HG03354 (cell line): ENCODE data around the gene MED29.

Source experiments
- ATAC-seq: cut with Tn5 transposase; IDR thresholded peaks from one replicate; pipeline ENCODE4 v1.9.1; 2021; ENCODE audit warnings: mild to moderate bottlenecking; ENCODE audit not compliant: unreplicated experiment, poor library complexity, severe bottlenecking

The MED29 gene

DNA sequence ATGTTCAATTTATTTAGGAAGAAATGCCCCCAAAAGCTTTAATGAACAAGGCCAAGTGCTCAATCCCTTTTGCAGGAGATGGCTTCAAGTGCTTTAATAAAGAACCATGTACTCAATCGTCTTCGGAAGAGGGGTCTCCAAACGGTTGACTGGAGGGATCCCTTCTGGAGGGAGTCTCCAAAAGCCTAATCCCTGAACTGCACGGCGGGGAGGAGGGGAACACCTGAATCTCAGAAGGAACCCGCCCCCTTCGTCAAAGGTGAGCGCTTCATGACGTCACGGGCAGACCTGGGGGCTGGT is 777 bp upstream of the MED29 start:
- ATAC-seq, result no peak

GRCh38 chr19:39397360-39398296 is 6.5 kb downstream of the MED29 start:
- ATAC-seq, result peak; percentile 50

DNA sequence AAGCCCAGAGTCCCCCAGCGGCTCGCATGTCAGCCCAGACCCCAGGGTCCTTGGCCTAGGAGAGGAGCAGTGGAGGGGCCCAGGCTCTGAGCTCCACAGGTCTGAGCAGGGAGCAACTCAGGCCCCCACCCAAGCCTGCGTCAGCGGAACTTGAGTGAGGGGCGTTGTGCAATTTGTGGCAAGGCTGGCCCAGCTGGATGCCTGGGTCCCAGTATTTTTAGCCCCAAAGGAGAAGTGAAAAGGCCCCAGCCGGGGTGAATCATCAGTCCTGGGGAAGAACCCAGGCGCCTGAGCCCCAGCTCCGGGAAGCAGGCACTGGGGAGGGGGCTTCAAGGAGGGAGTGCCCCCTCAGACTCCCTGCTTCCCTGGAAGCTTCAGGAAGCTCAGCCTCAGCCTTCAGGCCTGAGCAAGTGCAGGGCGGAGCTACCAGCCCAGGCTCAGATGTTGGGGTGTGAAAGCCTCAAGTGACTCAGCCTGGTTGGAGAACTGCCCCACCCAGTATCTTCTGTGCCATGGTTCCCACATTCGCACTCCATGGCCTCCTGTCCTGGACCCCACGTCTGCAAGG is 7.2 kb downstream of the MED29 start:
- ATAC-seq, result no peak

DNA sequence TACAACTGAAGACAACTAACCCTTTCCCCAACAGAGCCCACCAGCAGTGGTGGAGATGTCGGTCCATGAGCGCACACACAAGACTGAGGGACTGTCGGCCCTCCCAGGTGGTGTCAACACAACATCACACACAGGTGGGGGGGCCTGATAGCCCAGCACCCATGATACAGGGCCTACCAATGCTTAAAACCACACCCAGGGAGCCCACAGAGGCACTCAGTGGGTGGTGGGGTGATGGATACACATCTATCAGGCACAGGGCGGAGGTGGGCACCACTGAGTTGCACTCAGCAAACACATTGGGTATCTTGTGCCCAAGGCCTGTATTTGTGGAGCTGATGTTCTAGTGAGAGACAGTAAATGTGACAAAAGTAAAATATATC is 8.5 kb downstream of the MED29 start:
- no peak for ATAC-seq

DNA sequence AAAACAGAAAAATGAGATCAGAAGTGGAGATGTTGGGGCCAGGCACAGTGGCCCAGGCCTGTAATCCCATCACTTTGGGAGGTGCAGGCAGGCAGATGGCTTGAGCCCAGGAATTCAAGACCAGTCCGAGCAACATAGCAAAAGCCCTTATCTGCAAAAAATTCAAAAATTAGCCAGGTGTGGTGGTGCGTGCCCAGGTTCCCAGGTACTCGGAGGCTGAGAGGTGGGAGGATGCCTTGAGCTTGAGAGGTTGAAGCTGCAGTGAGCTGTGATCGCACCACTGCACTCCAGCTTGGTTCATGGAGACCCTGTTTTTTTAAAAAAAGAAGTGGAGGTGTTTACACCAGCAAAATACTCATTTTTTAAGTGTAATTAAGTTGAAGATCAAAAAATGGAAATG is 8.9 kb downstream of the MED29 start:
- ATAC-seq, result no peak

DNA sequence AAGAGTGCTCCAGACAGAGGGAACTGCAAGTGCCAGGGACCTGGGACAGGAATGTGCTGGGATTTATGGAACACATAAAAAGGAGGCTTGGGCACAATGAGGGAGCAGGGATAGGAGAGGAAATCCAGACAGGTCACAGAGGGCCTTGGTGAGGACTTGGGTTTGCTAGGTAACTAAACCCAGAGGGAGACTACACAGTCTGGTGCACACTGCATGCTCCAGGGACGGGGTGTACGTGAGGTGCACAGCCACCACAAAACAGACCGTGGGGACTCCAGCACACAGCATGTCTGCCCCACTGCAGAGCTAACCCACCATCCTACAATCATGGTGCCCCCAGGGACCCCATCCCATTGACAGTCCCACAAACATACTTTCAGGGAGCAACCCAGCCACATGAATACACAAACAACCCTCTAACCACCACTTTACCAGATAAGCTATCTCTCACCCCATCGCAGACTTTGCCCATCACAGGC is 9.9 kb downstream of the MED29 start:
- ATAC-seq, result no peak

GRCh38 chr19:39401549-39402345 is 10.6 kb downstream of the MED29 start:
- ATAC-seq, result no peak

DNA sequence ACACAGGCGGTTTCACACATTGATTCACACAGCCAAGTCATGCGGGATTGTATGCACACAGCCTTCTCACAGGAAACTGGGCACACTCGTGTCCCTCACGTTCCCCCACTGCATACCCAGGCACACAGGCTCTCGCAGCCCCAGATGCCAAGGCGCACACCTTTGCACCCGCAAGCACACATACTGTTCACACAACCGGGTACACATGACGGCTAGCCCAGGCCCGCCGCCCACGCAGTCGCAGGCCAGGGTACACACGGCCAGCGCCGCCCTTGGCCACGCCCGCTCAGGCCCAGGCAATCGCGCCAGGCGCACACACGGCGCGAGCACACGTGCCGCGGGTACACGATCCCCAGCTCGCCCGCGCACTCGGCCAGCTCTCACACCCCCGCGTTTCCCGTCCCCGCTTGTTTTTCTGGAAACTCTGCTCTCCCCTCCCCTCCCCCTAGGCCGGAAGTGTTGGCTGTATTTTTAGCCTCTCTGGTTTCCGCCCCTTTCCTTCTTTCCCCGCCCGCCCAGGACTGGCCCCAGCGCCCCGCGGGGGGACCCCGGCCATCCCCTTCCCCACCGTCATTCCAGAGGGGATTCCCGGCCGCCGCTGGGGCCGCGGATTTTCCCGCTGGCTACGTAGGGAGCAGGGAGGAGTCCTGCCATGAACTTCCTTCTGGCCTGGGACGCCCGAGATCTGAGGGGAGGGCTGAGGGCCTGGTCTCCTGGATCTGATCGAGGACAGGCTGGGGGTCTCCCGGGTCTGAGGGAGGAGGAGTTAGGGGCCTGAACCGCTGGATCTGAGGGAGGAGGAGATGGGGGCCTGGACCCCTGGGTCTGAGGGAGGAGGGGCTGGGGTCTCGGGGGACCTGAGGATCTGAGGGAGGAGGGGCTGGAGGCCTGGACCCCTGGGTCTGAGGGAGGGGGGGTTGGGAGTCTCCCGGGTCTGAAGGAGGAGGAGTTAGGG is 11.4 kb downstream of the MED29 start:
- peak; percentile 24 for ATAC-seq

DNA sequence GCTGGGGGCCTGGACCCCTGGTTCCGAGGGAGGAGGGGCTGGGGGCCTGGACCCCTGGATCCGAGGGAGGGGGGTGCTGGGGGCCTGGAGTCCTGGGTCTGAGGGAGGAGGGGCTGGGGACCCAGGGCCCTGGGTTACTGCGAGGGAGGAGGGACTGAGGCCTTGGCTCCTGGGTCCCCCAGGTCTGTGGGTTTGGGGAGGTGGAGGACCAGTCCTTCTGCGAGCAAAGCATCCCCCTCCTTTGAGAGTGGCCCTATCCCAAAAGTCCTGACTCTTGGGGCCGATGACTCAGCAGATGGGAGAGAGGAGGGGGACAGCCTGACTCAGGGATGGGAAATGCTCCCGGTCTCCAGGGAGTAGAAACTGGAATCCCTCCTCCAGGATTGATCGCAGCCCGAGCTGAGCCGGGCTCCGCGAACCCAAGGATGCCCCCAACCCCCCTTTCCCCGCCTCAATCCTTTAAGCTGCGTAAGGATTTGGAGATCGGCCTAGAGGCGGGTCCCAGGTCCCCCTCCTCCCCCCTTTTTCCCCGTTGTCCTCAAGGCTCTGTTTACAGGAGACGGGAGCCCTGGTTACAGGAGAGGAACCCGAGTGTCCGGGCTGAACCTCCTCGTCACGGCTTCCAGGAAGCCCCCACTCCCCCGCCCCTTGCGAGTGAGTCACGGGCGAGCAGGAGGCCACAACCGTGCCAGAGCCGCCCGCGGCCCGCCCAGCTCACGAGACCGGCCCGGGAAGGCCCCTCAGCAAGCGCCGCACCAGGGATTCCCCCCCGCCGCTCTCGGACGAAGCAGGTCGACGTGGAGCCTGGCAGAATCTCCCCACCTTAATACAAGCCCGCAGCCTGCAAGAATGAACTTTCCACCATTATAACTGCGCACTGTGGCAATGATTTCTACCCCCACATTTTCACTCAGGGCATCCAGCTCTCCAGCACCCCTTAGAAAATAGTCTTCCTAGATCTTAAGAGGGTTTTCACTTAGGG is 12.4 kb downstream of the MED29 start:
- peak; percentile 32 for ATAC-seq

DNA sequence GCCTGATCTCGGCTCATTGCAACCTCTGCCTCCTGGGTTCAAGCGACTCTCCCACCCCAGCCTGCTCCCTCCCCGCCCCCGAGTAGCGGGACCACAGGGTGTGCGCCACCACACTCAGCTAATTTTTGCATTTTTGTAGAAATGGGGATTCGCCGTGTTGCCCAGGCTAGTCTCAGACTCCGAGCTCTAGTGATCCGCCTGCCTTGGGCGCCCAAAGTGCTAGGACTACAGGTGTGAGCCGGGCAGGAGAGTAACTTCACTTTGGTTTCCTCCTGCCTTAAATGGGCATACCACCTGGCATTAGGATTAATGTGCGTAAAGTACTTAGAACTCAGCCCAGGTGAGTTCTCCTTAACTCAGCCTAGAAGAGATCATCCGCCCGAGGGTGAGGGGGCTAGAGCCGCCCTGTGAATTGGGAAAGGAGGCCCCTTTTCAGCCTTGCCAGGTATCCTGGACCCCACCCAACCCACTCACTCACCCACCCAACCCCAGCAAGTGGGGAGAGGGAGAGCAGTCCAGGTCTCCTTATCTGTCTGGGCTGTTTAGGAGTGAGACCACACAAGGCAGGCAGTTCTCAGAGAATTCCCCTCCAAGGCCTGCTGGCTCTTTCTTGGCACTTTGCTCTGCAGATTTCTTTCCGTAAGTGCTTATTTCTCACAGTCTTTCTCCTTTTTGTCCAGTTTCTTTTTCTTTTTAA is 14.2 kb downstream of the MED29 start:
- ATAC-seq, result no peak

DNA sequence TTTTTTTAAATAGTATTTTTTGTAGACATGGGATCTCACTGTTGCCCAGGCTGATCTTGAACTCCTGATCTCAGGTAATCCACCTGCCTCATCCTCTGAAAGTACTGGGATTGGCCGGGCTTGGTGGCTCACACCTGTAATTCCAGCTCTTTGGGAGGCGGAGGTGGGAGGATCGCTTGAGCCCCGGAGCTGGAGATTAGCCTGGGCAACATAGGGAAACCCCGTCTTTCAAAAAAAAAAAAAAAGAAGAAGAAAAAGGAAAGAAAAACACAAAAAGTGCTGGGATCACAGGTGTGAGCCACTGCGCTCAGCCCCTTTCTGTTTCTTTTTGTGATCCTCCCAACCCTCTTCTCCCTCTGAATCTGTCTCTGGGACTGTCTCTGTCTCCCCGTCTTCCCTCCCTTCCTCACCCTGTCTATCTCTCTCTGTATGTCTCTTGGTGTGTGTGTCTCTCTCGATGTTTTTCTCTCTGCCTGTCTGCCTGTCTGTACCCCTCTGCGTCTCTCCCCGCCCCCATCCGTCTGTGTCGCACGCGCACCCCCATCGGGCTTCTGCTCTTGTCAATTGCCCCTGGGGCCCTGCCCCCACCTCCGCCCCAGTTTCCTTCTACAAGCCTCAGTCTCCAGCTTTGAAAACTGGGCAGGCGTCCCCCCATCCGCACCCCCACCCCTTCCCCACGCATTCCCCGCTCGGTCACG is 14.9 kb downstream of the MED29 start:
- no peak for ATAC-seq

GRCh38 chr19:39406656-39407409 is 15.7 kb downstream of the MED29 start, which contains the start of gene ZFP36:
Gene ZFP36, plus strand, starts transcription at chr19:39406847. Its CDS starts 58 bp downstream, at chr19:39406905.
- ATAC-seq, result peak; percentile 24

DNA sequence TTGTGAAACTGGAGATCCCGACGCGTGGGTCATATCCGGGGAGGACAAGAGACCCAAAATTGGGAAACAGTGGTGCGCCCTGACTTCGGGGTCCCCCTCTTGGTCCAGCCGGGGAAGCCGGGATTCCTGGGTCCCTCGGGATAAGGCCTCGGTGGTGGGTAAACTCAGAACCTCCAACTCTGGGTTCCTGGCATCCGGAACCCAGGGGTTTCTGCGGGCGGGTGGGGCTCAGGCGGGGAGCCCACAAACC is 16.2 kb downstream of the MED29 start:
- no peak for ATAC-seq

DNA sequence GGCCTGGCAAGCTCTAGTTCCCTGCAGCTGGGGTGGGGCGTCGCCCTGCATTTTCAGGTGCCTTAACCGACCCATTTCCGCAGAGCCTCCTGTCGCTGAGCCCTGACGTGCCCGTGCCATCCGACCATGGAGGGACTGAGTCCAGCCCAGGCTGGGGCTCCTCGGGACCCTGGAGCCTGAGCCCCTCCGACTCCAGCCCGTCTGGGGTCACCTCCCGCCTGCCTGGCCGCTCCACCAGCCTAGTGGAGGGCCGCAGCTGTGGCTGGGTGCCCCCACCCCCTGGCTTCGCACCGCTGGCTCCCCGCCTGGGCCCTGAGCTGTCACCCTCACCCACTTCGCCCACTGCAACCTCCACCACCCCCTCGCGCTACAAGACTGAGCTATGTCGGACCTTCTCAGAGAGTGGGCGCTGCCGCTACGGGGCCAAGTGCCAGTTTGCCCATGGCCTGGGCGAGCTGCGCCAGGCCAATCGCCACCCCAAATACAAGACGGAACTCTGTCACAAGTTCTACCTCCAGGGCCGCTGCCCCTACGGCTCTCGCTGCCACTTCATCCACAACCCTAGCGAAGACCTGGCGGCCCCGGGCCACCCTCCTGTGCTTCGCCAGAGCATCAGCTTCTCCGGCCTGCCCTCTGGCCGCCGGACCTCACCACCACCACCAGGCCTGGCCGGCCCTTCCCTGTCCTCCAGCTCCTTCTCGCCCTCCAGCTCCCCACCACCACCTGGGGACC is 16.6 kb downstream of the MED29 start:
- no peak for ATAC-seq

DNA sequence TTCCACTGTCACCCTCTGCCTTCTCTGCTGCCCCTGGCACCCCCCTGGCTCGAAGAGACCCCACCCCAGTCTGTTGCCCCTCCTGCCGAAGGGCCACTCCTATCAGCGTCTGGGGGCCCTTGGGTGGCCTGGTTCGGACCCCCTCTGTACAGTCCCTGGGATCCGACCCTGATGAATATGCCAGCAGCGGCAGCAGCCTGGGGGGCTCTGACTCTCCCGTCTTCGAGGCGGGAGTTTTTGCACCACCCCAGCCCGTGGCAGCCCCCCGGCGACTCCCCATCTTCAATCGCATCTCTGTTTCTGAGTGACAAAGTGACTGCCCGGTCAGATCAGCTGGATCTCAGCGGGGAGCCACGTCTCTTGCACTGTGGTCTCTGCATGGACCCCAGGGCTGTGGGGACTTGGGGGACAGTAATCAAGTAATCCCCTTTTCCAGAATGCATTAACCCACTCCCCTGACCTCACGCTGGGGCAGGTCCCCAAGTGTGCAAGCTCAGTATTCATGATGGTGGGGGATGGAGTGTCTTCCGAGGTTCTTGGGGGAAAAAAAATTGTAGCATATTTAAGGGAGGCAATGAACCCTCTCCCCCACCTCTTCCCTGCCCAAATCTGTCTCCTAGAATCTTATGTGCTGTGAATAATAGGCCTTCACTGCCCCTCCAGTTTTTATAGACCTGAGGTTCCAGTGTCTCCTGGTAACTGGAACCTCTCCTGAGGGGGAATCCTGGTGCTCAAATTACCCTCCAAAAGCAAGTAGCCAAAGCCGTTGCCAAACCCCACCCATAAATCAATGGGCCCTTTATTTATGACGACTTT is 17.4 kb downstream of the MED29 start:
- no peak for ATAC-seq
